Breast epithelium (tissue), 3 donors: Measurements from ENCODE around the gene CADPS2.

Source experiments
- CTCF ChIP-seq, 3 donors: fragments of 450-650 bp; IDR thresholded peaks; one replicate each; pipeline ENCODE4 v1.5.1; 2016 to 2017; ENCODE audit warnings: antibody characterized with exemption in 3 of 3, mild to moderate bottlenecking in 3 of 3, moderate library complexity in 3 of 3
- POLR2A ChIP-seq: fragments of 450-650 bp; IDR thresholded peaks from one replicate; pipeline ENCODE4 v1.6.1; 2016; ENCODE audit warnings: antibody characterized with exemption, mild to moderate bottlenecking, moderate library complexity

- TF ChIP-seq CTCF (IDR thresholded peaks at IDR 0.05) (no peak), POLR2A (no peak)
Observed at GRCh38 chr7:122584676-122585251, 301.5 kb downstream of the CADPS2 start.
